ENCODE results near the gene HELQ.

The HELQ gene

GRCh38 chr4:83484500-83485461, 29.2 kb upstream of the HELQ start, which contains the start of gene ABRAXAS1:
Gene ABRAXAS1, minus strand, starts transcription at chr4:83485100. Its CDS starts 28 bp downstream, at chr4:83485072.
- DNase-seq (ENCODE audit: insufficient read length) (peak; percentile 92), FAIRE-seq (peak; percentile 94)
- TF ChIP-seq POLR2A (IDR thresholded peaks at IDR 0.05; ENCODE audit: low read depth, low read length): peak; percentile 88
- peak; percentile 84; the same call in 1 of the 2 replicates for TF ChIP-seq POLR2AphosphoS5 (IDR thresholded peaks at IDR 0.05; ENCODE audit: low read depth, low read length)
- peak; percentile 61 for TF ChIP-seq TAF1 (IDR thresholded peaks at IDR 0.05; ENCODE audit: borderline replicate concordance, low read depth, low read length)

GRCh38 chr4:83473966-83474365, 18.3 kb upstream of the HELQ start:
- TF ChIP-seq POLR2AphosphoS5 (IDR thresholded peaks at IDR 0.05; ENCODE audit: low read depth, low read length): no peak
- TF ChIP-seq TAF1 (IDR thresholded peaks at IDR 0.05; ENCODE audit: borderline replicate concordance, low read depth, low read length): no peak
- TF ChIP-seq POLR2A (IDR thresholded peaks at IDR 0.05; ENCODE audit: low read depth, low read length): no peak
- FAIRE-seq (no peak), DNase-seq (ENCODE audit: insufficient read length) (no peak)

GRCh38 chr4:83473423-83473822, 17.8 kb upstream of the HELQ start:
- DNase-seq (ENCODE audit: insufficient read length): no peak
- TF ChIP-seq POLR2AphosphoS5 (IDR thresholded peaks at IDR 0.05; ENCODE audit: low read depth, low read length) (no peak), POLR2A (IDR thresholded peaks at IDR 0.05; ENCODE audit: low read depth, low read length) (no peak), TAF1 (IDR thresholded peaks at IDR 0.05; ENCODE audit: borderline replicate concordance, low read depth, low read length) (no peak)
- no peak for FAIRE-seq

- FAIRE-seq: no peak
- DNase-seq (ENCODE audit: insufficient read length): no peak
- TF ChIP-seq TAF1 (IDR thresholded peaks at IDR 0.05; ENCODE audit: borderline replicate concordance, low read depth, low read length) (no peak), POLR2AphosphoS5 (IDR thresholded peaks at IDR 0.05; ENCODE audit: low read depth, low read length) (no peak), POLR2A (IDR thresholded peaks at IDR 0.05; ENCODE audit: low read depth, low read length) (no peak)
Measured at GRCh38 chr4:83456184-83456501, 520 bp upstream of the HELQ start.

- DNase-seq (ENCODE audit: insufficient read length) (no peak), FAIRE-seq (no peak)
- TF ChIP-seq TAF1 (IDR thresholded peaks at IDR 0.05; ENCODE audit: borderline replicate concordance, low read depth, low read length): no peak
Measured at GRCh38 chr4:83454686-83455085, 937 bp downstream of the HELQ start.

GRCh38 chr4:83449009-83449408, 6.6 kb downstream of the HELQ start:
- FAIRE-seq: no peak
- no peak for DNase-seq (ENCODE audit: insufficient read length)

GRCh38 chr4:83440899-83441298, 14.7 kb downstream of the HELQ start:
- no peak for FAIRE-seq

More at GRCh38 chr4:83449009-83449408, 6.6 kb downstream of the HELQ start:
- TF ChIP-seq POLR2A (IDR thresholded peaks at IDR 0.05; ENCODE audit: low read depth, low read length) (no peak), TAF1 (IDR thresholded peaks at IDR 0.05; ENCODE audit: borderline replicate concordance, low read depth, low read length) (no peak), POLR2AphosphoS5 (IDR thresholded peaks at IDR 0.05; ENCODE audit: low read depth, low read length) (no peak)

GRCh38 chr4:83440148-83440814, 15.3 kb downstream of the HELQ start:
- no peak for FAIRE-seq
- TF ChIP-seq POLR2A (IDR thresholded peaks at IDR 0.05; ENCODE audit: low read depth, low read length): no peak
- TF ChIP-seq TAF1 (IDR thresholded peaks at IDR 0.05; ENCODE audit: borderline replicate concordance, low read depth, low read length): no peak
- TF ChIP-seq POLR2AphosphoS5 (IDR thresholded peaks at IDR 0.05; ENCODE audit: low read depth, low read length): no peak
- DNase-seq (ENCODE audit: insufficient read length): no peak

More at GRCh38 chr4:83440899-83441298, 14.7 kb downstream of the HELQ start:
- DNase-seq (ENCODE audit: insufficient read length): no peak
- TF ChIP-seq TAF1 (IDR thresholded peaks at IDR 0.05; ENCODE audit: borderline replicate concordance, low read depth, low read length) (no peak), POLR2AphosphoS5 (IDR thresholded peaks at IDR 0.05; ENCODE audit: low read depth, low read length) (no peak), POLR2A (IDR thresholded peaks at IDR 0.05; ENCODE audit: low read depth, low read length) (no peak)

- DNase-seq (ENCODE audit: insufficient read length): no peak
- FAIRE-seq: no peak
- no peak for TF ChIP-seq TAF1 (IDR thresholded peaks at IDR 0.05; ENCODE audit: borderline replicate concordance, low read depth, low read length)
- no peak for TF ChIP-seq POLR2AphosphoS5 (IDR thresholded peaks at IDR 0.05; ENCODE audit: low read depth, low read length)
- TF ChIP-seq POLR2A (IDR thresholded peaks at IDR 0.05; ENCODE audit: low read depth, low read length): no peak
Measured at GRCh38 chr4:83438719-83439118, 16.9 kb downstream of the HELQ start.

- FAIRE-seq (no peak), DNase-seq (ENCODE audit: insufficient read length) (no peak)
- TF ChIP-seq TAF1 (IDR thresholded peaks at IDR 0.05; ENCODE audit: borderline replicate concordance, low read depth, low read length) (no peak), POLR2AphosphoS5 (IDR thresholded peaks at IDR 0.05; ENCODE audit: low read depth, low read length) (no peak), POLR2A (IDR thresholded peaks at IDR 0.05; ENCODE audit: low read depth, low read length) (no peak)
Measured at GRCh38 chr4:83436680-83437079, 18.9 kb downstream of the HELQ start.

GRCh38 chr4:83431200-83431599, 24.4 kb downstream of the HELQ start:
- DNase-seq (ENCODE audit: insufficient read length) (no peak), FAIRE-seq (no peak)
- no peak for TF ChIP-seq POLR2AphosphoS5 (IDR thresholded peaks at IDR 0.05; ENCODE audit: low read depth, low read length)
- no peak for TF ChIP-seq POLR2A (IDR thresholded peaks at IDR 0.05; ENCODE audit: low read depth, low read length)
- no peak for TF ChIP-seq TAF1 (IDR thresholded peaks at IDR 0.05; ENCODE audit: borderline replicate concordance, low read depth, low read length)
